Measurements from ENCODE around the gene METTL24. TPM values are rescaled to one million over a fixed set of nuclear protein-coding genes. Genes with fewer than 3 reads are reported as not detected.

The METTL24 gene
- total and polyA plus RNA-seq, 10 of the 15 experiments (the other 5 are each of a cell fraction or from before 2014, with no cell fraction given): 0.20 TPM; not detected in 9

GRCh38 chr6:110271732-110272022 is 86.5 kb downstream of the METTL24 start:
- intact Hi-C loops (cut with micrococcal nuclease; ENCODE audit: unreplicated experiment) (no loop called here), in situ Hi-C loops (cut with MboI) (no loop called here)
- SMC1A ChIA-PET (ENCODE audit: uncharacterized antibody, unreplicated experiment): interaction anchor here (1.0 kb wide), 1 partner anchor 17 kb away, joined by 3 read pairs; no protein-coding TSS in a partner anchor
- RAD21 ChIA-PET (ENCODE audit: unreplicated experiment): no interaction called here
- Histone ChIP-seq H3K9me3 (replicated peaks; ENCODE audit: control insufficient read depth, insufficient read depth, low read length) (no peaks in the 10 kb centered on the region), H2AFZ (ENCODE audit: control insufficient read depth, low read depth, low read length) (no peak overlapping the region), H3K4me1 (ENCODE audit: control insufficient read depth, insufficient read depth, low read length) (no peaks in the 10 kb centered on the region), H3K79me2 (ENCODE audit: control insufficient read depth, insufficient read depth, low read length) (no peaks in the 10 kb centered on the region), H4K20me1 (ENCODE audit: control insufficient read depth, insufficient read depth) (no peaks in the 10 kb centered on the region), H3K27me3 (replicated peaks in 1 of 2; ENCODE audit: control insufficient read depth in 2 of 2, insufficient read depth in 2 of 2, low read length in 1 of 2) (no peaks in the 10 kb centered on the region), H3K4me3 (no peak overlapping the region), H3K9ac (ENCODE audit: control insufficient read depth, insufficient read depth, low read length) (no peak overlapping the region), H3K4me2 (ENCODE audit: control insufficient read depth, insufficient read depth) (no peak overlapping the region), H3K36me3 (ENCODE audit: control insufficient read depth in 2 of 2, insufficient read depth in 2 of 2, low read length in 1 of 2) (no peaks in the 10 kb centered on the region), H3K27ac (ENCODE audit: control insufficient read depth, insufficient read depth) (no peak overlapping the region)
- POLR2A ChIA-PET: no interaction called here
- TF ChIP-seq CHD2 (IDR thresholded peaks at IDR 0.05; ENCODE audit: borderline replicate concordance, low read depth, low read length) (no peak), PKNOX1 (IDR thresholded peaks at IDR 0.05) (no peak), PAX8 (IDR thresholded peaks at IDR 0.05) (no peak), CBX3 (IDR thresholded peaks at IDR 0.05; ENCODE audit: borderline replicate concordance, low read depth) (no peak), DPF2 (IDR thresholded peaks at IDR 0.05) (no peak), EP300 (IDR thresholded peaks at IDR 0.05; ENCODE audit: borderline replicate concordance in 1 of 2, control insufficient read depth in 1 of 2, low read depth in 2 of 2, low read length in 2 of 2) (no peak), MXI1 (IDR thresholded peaks at IDR 0.05; ENCODE audit: low read depth, low read length) (no peak), MEF2A (IDR thresholded peaks at IDR 0.05; ENCODE audit: insufficient read depth, low read depth, low read length) (no peak)
- ATAC-seq (no peak), DNase-seq (ENCODE audit: low read depth, low spot score) (no peak), FAIRE-seq (no peak)
- BruUV-seq (replicated peaks): no TSS peak
- WGBS (ENCODE audit: insufficient coverage, insufficient replicate concordance, low lambda C conversion rate, missing lambda C conversion rate): 85% methylated on average over 1 of the region's 1 CpG
- CTCF ChIA-PET: no interaction called here

- Histone ChIP-seq H4K20me1 (ENCODE audit: control insufficient read depth, insufficient read depth) (no peaks in the 10 kb centered on the region), H3K36me3 (ENCODE audit: control insufficient read depth in 2 of 2, insufficient read depth in 2 of 2, low read length in 1 of 2) (no peaks in the 10 kb centered on the region), H3K4me3 (no peak overlapping the region), H3K27me3 (replicated peaks in 1 of 2; ENCODE audit: control insufficient read depth in 2 of 2, insufficient read depth in 2 of 2, low read length in 1 of 2) (no peaks in the 10 kb centered on the region), H3K79me2 (ENCODE audit: control insufficient read depth, insufficient read depth, low read length) (no peaks in the 10 kb centered on the region), H3K4me1 (ENCODE audit: control insufficient read depth, insufficient read depth, low read length) (no peaks in the 10 kb centered on the region), H2AFZ (ENCODE audit: control insufficient read depth, low read depth, low read length) (no peak overlapping the region), H3K9ac (ENCODE audit: control insufficient read depth, insufficient read depth, low read length) (no peak overlapping the region), H3K4me2 (ENCODE audit: control insufficient read depth, insufficient read depth) (no peak overlapping the region), H3K9me3 (replicated peaks; ENCODE audit: control insufficient read depth, insufficient read depth, low read length) (no peaks in the 10 kb centered on the region), H3K27ac (ENCODE audit: control insufficient read depth, insufficient read depth) (no peak overlapping the region)
- POLR2A ChIA-PET: no interaction called here
- intact Hi-C loops (cut with micrococcal nuclease; ENCODE audit: unreplicated experiment): no loop called here
- DNase-seq (ENCODE audit: low read depth, low spot score) (no peak), FAIRE-seq (no peak), ATAC-seq (no peak)
- in situ Hi-C loops (cut with MboI): no loop called here
- RAD21 ChIA-PET (ENCODE audit: unreplicated experiment): no interaction called here
- CTCF ChIA-PET: no interaction called here
- WGBS (ENCODE audit: insufficient coverage, insufficient replicate concordance, low lambda C conversion rate, missing lambda C conversion rate): 35% methylated on average over 4 of the region's 4 CpGs
- SMC1A ChIA-PET (ENCODE audit: uncharacterized antibody, unreplicated experiment): no interaction called here
- no TSS peak for BruUV-seq (replicated peaks)
- no peak for TF ChIP-seq ZNF274 (IDR thresholded peaks at IDR 0.05; ENCODE audit: insufficient read depth, insufficient read length)
- no peak for TF ChIP-seq NRF1 (conservative IDR thresholded peaks at IDR 0.05; ENCODE audit: low read depth, low read length)
- no peak for TF ChIP-seq ZBTB40 (IDR thresholded peaks at IDR 0.05; ENCODE audit: borderline replicate concordance)
- TF ChIP-seq BACH1 (IDR thresholded peaks at IDR 0.05; ENCODE audit: borderline replicate concordance): no peak
- TF ChIP-seq CREM (IDR thresholded peaks at IDR 0.05; ENCODE audit: low read depth): no peak
- no peak for TF ChIP-seq TAF1 (IDR thresholded peaks at IDR 0.05; ENCODE audit: borderline replicate concordance, low read depth, low read length)
- TF ChIP-seq NR2F1 (conservative IDR thresholded peaks at IDR 0.05): no peak
- no peak for TF ChIP-seq SUPT20H (IDR thresholded peaks at IDR 0.05; ENCODE audit: borderline replicate concordance, control insufficient read depth, low read depth, low read length)
Measured at GRCh38 chr6:110270165-110270564, 88.0 kb downstream of the METTL24 start.

All from GM12878 (cell line).